Measurements from ENCODE around the gene GSG1L.

Gene GSG1L

GRCh38 chr16:28098171-28098958, 34.9 kb upstream of the GSG1L start:
- Histone ChIP-seq H3K9me3 (ENCODE audit: control insufficient read depth, low read length) (no peaks in the 10 kb centered on the region), H2BK120ac (ENCODE audit: low read depth, low read length) (no peak overlapping the region), H4K91ac (ENCODE audit: low read length) (no peak overlapping the region), H3K4me2 (ENCODE audit: low read length, poor library complexity, severe bottlenecking) (no peak overlapping the region), H3K18ac (ENCODE audit: low read depth in 1 of 2, low read length in 2 of 2) (no peak overlapping the region), H3K23ac (ENCODE audit: low read length in 2 of 2) (no peak overlapping the region), H3K27me3 (ENCODE audit: control insufficient read depth in 1 of 2, insufficient read depth in 1 of 2, low read length in 2 of 2) (no peaks in the 10 kb centered on the region), H3K4ac (ENCODE audit: low read depth in 1 of 2, low read length in 2 of 2) (no peak overlapping the region), H3K4me3 (ENCODE audit: insufficient read depth in 1 of 2, low read depth in 1 of 2, low read length in 2 of 2) (no peak overlapping the region), H2AK5ac (ENCODE audit: low read length, severe bottlenecking) (no peak overlapping the region), H3K14ac (ENCODE audit: low read length in 2 of 2) (no peak overlapping the region), H2BK5ac (ENCODE audit: low read depth, low read length, poor library complexity, severe bottlenecking) (no peak overlapping the region), H2AFZ (ENCODE audit: low read depth, low read length) (no peak overlapping the region), H3K4me1 (ENCODE audit: control insufficient read depth, insufficient read depth, low read depth, low read length) (peaks cover 4% of the 10 kb centered on the region), H4K8ac (ENCODE audit: low read length) (no peak overlapping the region), H3K27ac (ENCODE audit: low read length, poor library complexity, severe bottlenecking) (no peak overlapping the region), H3K9ac (ENCODE audit: low read length) (no peak overlapping the region), H2BK12ac (ENCODE audit: low read length in 2 of 2) (no peak overlapping the region), H3K79me1 (replicated peaks; ENCODE audit: low read length, poor library complexity, severe bottlenecking) (peaks cover 46% of the 10 kb centered on the region), H2BK15ac (ENCODE audit: low read depth, poor library complexity, severe bottlenecking) (no peak overlapping the region), H3K36me3 (ENCODE audit: control insufficient read depth in 1 of 2, insufficient read depth in 2 of 2, low read depth in 1 of 2, low read length in 2 of 2) (peaks cover 70 to 77% of the 10 kb centered on the region in 2 experiments)
- 96% methylated on average over 19 of the region's 21 CpGs for WGBS
- DNase-seq = no peak

- H2BK120ac ChIP-seq (ENCODE audit: low read depth, low read length) = no peak overlapping the region
- no peaks in the 10 kb centered on the region for H3K9me3 ChIP-seq (ENCODE audit: control insufficient read depth, low read length)
- no peak overlapping the region for H3K4me2 ChIP-seq (ENCODE audit: low read length, poor library complexity, severe bottlenecking)
- no peak overlapping the region for H2AK5ac ChIP-seq (ENCODE audit: low read length, severe bottlenecking)
- H4K91ac ChIP-seq (ENCODE audit: low read length) = no peak overlapping the region
- H2BK5ac ChIP-seq (ENCODE audit: low read depth, low read length, poor library complexity, severe bottlenecking) = no peak overlapping the region
- H4K8ac ChIP-seq (ENCODE audit: low read length) = no peak overlapping the region
- H3K4me3 ChIP-seq (ENCODE audit: insufficient read depth in 1 of 2, low read depth in 1 of 2, low read length in 2 of 2) = no peak overlapping the region
- no peak overlapping the region for H2BK15ac ChIP-seq (ENCODE audit: low read depth, poor library complexity, severe bottlenecking)
- no peak overlapping the region for H3K23ac ChIP-seq (ENCODE audit: low read length in 2 of 2)
- no peak overlapping the region for H3K9ac ChIP-seq (ENCODE audit: low read length)
- H3K27me3 ChIP-seq (ENCODE audit: control insufficient read depth in 1 of 2, insufficient read depth in 1 of 2, low read length in 2 of 2) = no peaks in the 10 kb centered on the region
- H3K27ac ChIP-seq (ENCODE audit: low read length, poor library complexity, severe bottlenecking) = no peak overlapping the region
- no peak overlapping the region for H3K4ac ChIP-seq (ENCODE audit: low read depth in 1 of 2, low read length in 2 of 2)
- H3K14ac ChIP-seq (ENCODE audit: low read length in 2 of 2) = no peak overlapping the region
- no peak for DNase-seq
- WGBS = 95% methylated on average over 17 of the region's 17 CpGs
- H3K18ac ChIP-seq (ENCODE audit: low read depth in 1 of 2, low read length in 2 of 2) = no peak overlapping the region
- H2AFZ ChIP-seq (ENCODE audit: low read depth, low read length) = no peak overlapping the region
- H2BK12ac ChIP-seq (ENCODE audit: low read length in 2 of 2) = no peak overlapping the region
- peaks cover 8% of the 10 kb centered on the region for H3K4me1 ChIP-seq (ENCODE audit: control insufficient read depth, insufficient read depth, low read depth, low read length)
- H3K36me3 ChIP-seq (ENCODE audit: control insufficient read depth in 1 of 2, insufficient read depth in 2 of 2, low read depth in 1 of 2, low read length in 2 of 2) = peaks cover 58 to 66% of the 10 kb centered on the region in 2 experiments
- H3K79me1 ChIP-seq (replicated peaks; ENCODE audit: low read length, poor library complexity, severe bottlenecking) = peaks cover 46% of the 10 kb centered on the region
Measured at GRCh38 chr16:28096983-28097899, 33.7 kb upstream of the GSG1L start.

DNA sequence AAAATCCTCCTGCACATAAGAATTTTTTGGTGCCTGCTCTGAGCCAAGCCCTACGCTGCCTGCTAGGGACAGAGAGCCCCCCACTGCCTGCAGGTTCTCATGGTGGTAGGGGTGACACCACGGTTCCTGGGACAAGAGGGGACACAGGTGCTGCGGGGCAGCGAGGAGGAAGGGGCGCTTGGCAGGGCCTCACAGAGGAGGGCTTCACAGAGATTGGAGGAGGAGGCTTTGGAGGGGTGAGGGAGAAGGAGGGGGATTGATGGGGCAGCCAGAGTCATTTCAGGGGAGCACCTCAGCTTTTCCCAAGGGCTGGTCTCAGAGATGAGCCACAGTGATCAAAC, 29.8 kb upstream of the GSG1L start:
- Histone ChIP-seq H3K79me1 (replicated peaks; ENCODE audit: low read length, poor library complexity, severe bottlenecking) (peaks cover 32% of the 10 kb centered on the region), H4K91ac (ENCODE audit: low read length) (no peak overlapping the region), H3K4me3 (ENCODE audit: insufficient read depth in 1 of 2, low read depth in 1 of 2, low read length in 2 of 2) (no peak overlapping the region), H2AK5ac (ENCODE audit: low read length, severe bottlenecking) (no peak overlapping the region), H3K4me2 (ENCODE audit: low read length, poor library complexity, severe bottlenecking) (no peak overlapping the region), H3K4me1 (ENCODE audit: control insufficient read depth, insufficient read depth, low read depth, low read length) (peaks cover 30% of the 10 kb centered on the region), H2BK15ac (ENCODE audit: low read depth, poor library complexity, severe bottlenecking) (no peak overlapping the region), H3K23ac (ENCODE audit: low read length in 2 of 2) (no peak overlapping the region), H2BK12ac (ENCODE audit: low read length in 2 of 2) (no peak overlapping the region), H2AFZ (ENCODE audit: low read depth, low read length) (no peak overlapping the region), H3K9ac (ENCODE audit: low read length) (no peak overlapping the region), H3K4ac (ENCODE audit: low read depth in 1 of 2, low read length in 2 of 2) (no peak overlapping the region), H3K27me3 (ENCODE audit: control insufficient read depth in 1 of 2, insufficient read depth in 1 of 2, low read length in 2 of 2) (no peaks in the 10 kb centered on the region), H3K14ac (ENCODE audit: low read length in 2 of 2) (no peak overlapping the region), H2BK5ac (ENCODE audit: low read depth, low read length, poor library complexity, severe bottlenecking) (no peak overlapping the region), H2BK120ac (ENCODE audit: low read depth, low read length) (no peak overlapping the region), H4K8ac (ENCODE audit: low read length) (no peak overlapping the region), H3K27ac (ENCODE audit: low read length, poor library complexity, severe bottlenecking) (no peak overlapping the region), H3K36me3 (ENCODE audit: control insufficient read depth in 1 of 2, insufficient read depth in 2 of 2, low read depth in 1 of 2, low read length in 2 of 2) (peaks cover 31 to 35% of the 10 kb centered on the region in 2 experiments), H3K18ac (ENCODE audit: low read depth in 1 of 2, low read length in 2 of 2) (no peak overlapping the region), H3K9me3 (ENCODE audit: control insufficient read depth, low read length) (no peaks in the 10 kb centered on the region)
- 76% methylated on average over 4 of the region's 5 CpGs for WGBS
- DNase-seq = no peak

DNA sequence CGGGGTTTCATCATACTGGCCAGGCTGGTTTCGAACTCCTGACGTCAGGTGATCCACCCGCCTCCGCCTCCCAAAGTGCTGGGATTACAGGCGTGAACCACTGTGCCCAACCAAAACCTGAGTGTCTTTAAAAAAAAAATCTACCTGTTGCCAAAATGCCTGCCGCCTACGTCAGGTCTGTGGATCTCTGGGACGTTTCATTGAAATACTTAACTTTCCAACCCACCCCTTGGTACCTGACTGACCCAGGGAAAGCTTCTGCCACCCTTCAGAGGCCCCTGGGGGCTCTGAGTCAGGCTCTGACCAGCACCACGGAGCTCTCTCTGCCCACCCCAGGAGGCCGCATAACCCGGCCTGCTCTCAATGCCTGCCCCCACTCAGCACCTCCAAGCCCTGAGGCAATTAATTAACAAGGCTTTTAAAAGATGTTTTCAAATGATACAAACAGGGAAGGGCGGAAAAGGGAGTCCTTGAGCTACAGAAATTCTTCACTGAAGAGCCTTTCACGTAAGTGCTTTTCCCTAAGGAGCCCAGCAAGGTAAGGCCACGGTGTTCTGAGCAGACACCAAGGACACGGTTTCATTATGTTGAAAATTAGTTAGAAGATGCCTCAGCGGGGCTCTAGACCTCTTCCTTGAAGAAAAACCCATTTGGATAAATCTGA, 29.3 kb upstream of the GSG1L start:
- Histone ChIP-seq H2AK5ac (ENCODE audit: low read length, severe bottlenecking) (no peak overlapping the region), H2BK12ac (ENCODE audit: low read length in 2 of 2) (no peak overlapping the region), H3K18ac (ENCODE audit: low read depth in 1 of 2, low read length in 2 of 2) (no peak overlapping the region), H3K9me3 (ENCODE audit: control insufficient read depth, low read length) (no peaks in the 10 kb centered on the region), H3K27me3 (ENCODE audit: control insufficient read depth in 1 of 2, insufficient read depth in 1 of 2, low read length in 2 of 2) (no peaks in the 10 kb centered on the region), H3K4me2 (ENCODE audit: low read length, poor library complexity, severe bottlenecking) (no peak overlapping the region), H2BK15ac (ENCODE audit: low read depth, poor library complexity, severe bottlenecking) (no peak overlapping the region), H4K91ac (ENCODE audit: low read length) (no peak overlapping the region), H4K8ac (ENCODE audit: low read length) (no peak overlapping the region), H3K9ac (ENCODE audit: low read length) (no peak overlapping the region), H3K4me1 (ENCODE audit: control insufficient read depth, insufficient read depth, low read depth, low read length) (peaks cover 30% of the 10 kb centered on the region), H2BK5ac (ENCODE audit: low read depth, low read length, poor library complexity, severe bottlenecking) (no peak overlapping the region), H3K27ac (ENCODE audit: low read length, poor library complexity, severe bottlenecking) (no peak overlapping the region), H3K4ac (ENCODE audit: low read depth in 1 of 2, low read length in 2 of 2) (no peak overlapping the region), H3K23ac (ENCODE audit: low read length in 2 of 2) (no peak overlapping the region), H3K14ac (ENCODE audit: low read length in 2 of 2) (no peak overlapping the region), H3K79me1 (replicated peaks; ENCODE audit: low read length, poor library complexity, severe bottlenecking) (peaks cover 27% of the 10 kb centered on the region), H2AFZ (ENCODE audit: low read depth, low read length) (no peak overlapping the region), H3K4me3 (ENCODE audit: insufficient read depth in 1 of 2, low read depth in 1 of 2, low read length in 2 of 2) (no peak overlapping the region), H2BK120ac (ENCODE audit: low read depth, low read length) (no peak overlapping the region), H3K36me3 (ENCODE audit: control insufficient read depth in 1 of 2, insufficient read depth in 2 of 2, low read depth in 1 of 2, low read length in 2 of 2) (peaks cover 26 to 30% of the 10 kb centered on the region in 2 experiments)
- 76% methylated on average over 17 of the region's 17 CpGs for WGBS
- no peak for DNase-seq
